HEK293 (cell line): ENCODE measurements around the gene ATXN2.
A peak's percentile ranks its signal among the peaks of the same experiment; 100 is the strongest.

Experiments used
- CTCF ChIA-PET: fragments of 350-600 bp; formaldehyde crosslinking; extraction: SDS; loops from one replicate; lab custom pipeline; 2021; ENCODE audit warnings: antibody characterized with exemption; lab: Yijun Ruan, JAX
- POLR2A ChIA-PET: fragments of 300-600 bp; formaldehyde crosslinking; extraction: SDS; loops from one replicate; lab custom pipeline; 2020; ENCODE audit warnings: antibody characterized with exemption, inconsistent platforms; lab: Yijun Ruan, JAX
- H3K27ac ChIP-seq: fragments of 200-500 bp; sonication (Bioruptor generic); 2 replicates; pipeline ENCODE4 v1.5.1; 2014; ENCODE audit warnings: low read depth, low read length, control low read depth, inconsistent platforms; ENCODE audit errors: extremely low read depth
- H3K36me3 ChIP-seq, 2 experiments: fragments of 200-500 bp in 1 of 2; sonication (Bioruptor generic) in 1 of 2; 1 replicate in 1 of 2; 2 replicates in 1 of 2; pipeline ENCODE4 v1.5.1; 2014 to 2017; ENCODE audit warnings: inconsistent platforms in 2 of 2, low read length in 2 of 2; ENCODE audit not compliant: control insufficient read depth in 2 of 2, insufficient read depth in 1 of 2
- H3K4me1 ChIP-seq: fragments of 200-500 bp; sonication (Bioruptor generic); 2 replicates; pipeline ENCODE4 v1.5.1; 2014; ENCODE audit warnings: mild to moderate bottlenecking, low read length, inconsistent platforms; ENCODE audit not compliant: control insufficient read depth, insufficient read depth
- H3K4me3 ChIP-seq: 2 replicates; pipeline ENCODE4 v1.5.1; 2011; ENCODE audit warnings: low read depth, mild to moderate bottlenecking, control low read depth, low read length, moderate library complexity
- H3K9me3 ChIP-seq: fragments of 200-500 bp; sonication (Bioruptor generic); 2 replicates; pipeline ENCODE4 v1.5.1; 2014; ENCODE audit warnings: low read depth, low read length, inconsistent platforms; ENCODE audit not compliant: control insufficient read depth, insufficient read depth
- GLI2 ChIP-seq: fragments of 450-650 bp; formaldehyde crosslinking; IDR thresholded peaks from 2 replicates; pipeline ENCODE4; 2017; ENCODE audit warnings: missing biosample characterization, missing genetic modification characterization, low read depth, borderline replicate concordance
- KLF9 ChIP-seq: fragments of 450-650 bp; formaldehyde crosslinking; IDR thresholded peaks from 2 replicates; pipeline ENCODE4 v1.5.1; 2016; ENCODE audit warnings: missing biosample characterization, missing genetic modification characterization, low read depth
- SCRT2 ChIP-seq: fragments of 450-650 bp; formaldehyde crosslinking; IDR thresholded peaks from 2 replicates; pipeline ENCODE4 v1.5.1; 2016; ENCODE audit warnings: missing biosample characterization, missing genetic modification characterization
- ZBTB26 ChIP-seq: fragments of 450-650 bp; formaldehyde crosslinking; optimal IDR thresholded peaks from 2 replicates; pipeline ENCODE3; 2016; ENCODE audit warnings: missing biosample characterization, mild to moderate bottlenecking, missing genetic modification characterization
- ZNF174 ChIP-seq: fragments of 450-650 bp; formaldehyde crosslinking; IDR thresholded peaks from 2 replicates; pipeline ENCODE4 v1.5.0; 2017; ENCODE audit warnings: missing biosample characterization, mild to moderate bottlenecking, missing genetic modification characterization
- ZNF280C ChIP-seq: fragments of 450-650 bp; formaldehyde crosslinking; IDR thresholded peaks from 2 replicates; pipeline ENCODE4 v1.5.1; 2016; ENCODE audit warnings: missing biosample characterization, missing genetic modification characterization
- ZNF280D ChIP-seq: fragments of 450-650 bp; formaldehyde crosslinking; IDR thresholded peaks from 2 replicates; pipeline ENCODE4 v1.5.1; 2016; ENCODE audit warnings: missing biosample characterization, missing genetic modification characterization
- ZNF341 ChIP-seq: fragments of 450-650 bp; formaldehyde crosslinking; IDR thresholded peaks from 2 replicates; pipeline ENCODE4; 2016; ENCODE audit warnings: low read depth, missing biosample characterization, missing genetic modification characterization
- ZNF404 ChIP-seq: fragments of 450-650 bp; formaldehyde crosslinking; IDR thresholded peaks from 2 replicates; pipeline ENCODE4 v1.5.1; 2017; ENCODE audit warnings: missing biosample characterization, missing genetic modification characterization
- ZNF514 ChIP-seq: fragments of 450-650 bp; formaldehyde crosslinking; IDR thresholded peaks from 2 replicates; pipeline ENCODE4 v1.5.1; 2016; ENCODE audit warnings: missing biosample characterization, missing genetic modification characterization
- ZNF518A ChIP-seq: fragments of 450-650 bp; formaldehyde crosslinking; conservative IDR thresholded peaks from 2 replicates; pipeline ENCODE4 v1.5.1; 2016; ENCODE audit warnings: low read depth, missing biosample characterization, missing genetic modification characterization
- ZNF544 ChIP-seq: fragments of 450-650 bp; formaldehyde crosslinking; IDR thresholded peaks from 2 replicates; pipeline ENCODE4 v1.5.0; 2017; ENCODE audit warnings: missing biosample characterization, missing genetic modification characterization
- ZNF560 ChIP-seq: fragments of 450-650 bp; formaldehyde crosslinking; IDR thresholded peaks from 2 replicates; pipeline ENCODE4 v1.5.1; 2017; ENCODE audit warnings: missing biosample characterization, missing genetic modification characterization, borderline replicate concordance
- ZNF561 ChIP-seq: fragments of 450-650 bp; IDR thresholded peaks from 2 replicates; pipeline ENCODE4 v1.5.1; 2018; ENCODE audit warnings: missing biosample characterization, missing genetic modification characterization, borderline replicate concordance
- ZNF580 ChIP-seq: fragments of 450-650 bp; formaldehyde crosslinking; IDR thresholded peaks from 2 replicates; pipeline ENCODE4 v1.5.1; 2016; ENCODE audit warnings: missing biosample characterization, missing genetic modification characterization
- ZNF629 ChIP-seq: fragments of 450-650 bp; formaldehyde crosslinking; IDR thresholded peaks from 2 replicates; pipeline ENCODE4 v1.5.1; 2017; ENCODE audit warnings: missing biosample characterization, missing genetic modification characterization
- ZNF692 ChIP-seq: fragments of 450-650 bp; formaldehyde crosslinking; IDR thresholded peaks from 2 replicates; pipeline ENCODE4 v1.5.1; 2016; ENCODE audit warnings: missing biosample characterization, missing genetic modification characterization
- ZNF707 ChIP-seq: fragments of 450-650 bp; formaldehyde crosslinking; IDR thresholded peaks from 2 replicates; pipeline ENCODE4 v1.5.1; 2016; ENCODE audit warnings: missing biosample characterization, missing genetic modification characterization
- ZSCAN5A ChIP-seq: fragments of 450-650 bp; formaldehyde crosslinking; IDR thresholded peaks from 2 replicates; pipeline ENCODE4 v1.5.1; 2016; ENCODE audit warnings: missing biosample characterization, missing genetic modification characterization

Gene ATXN2

GRCh38 chr12:111589601-111590000, 9.5 kb downstream of the ATXN2 start:
- Histone ChIP-seq H3K36me3 (peaks cover 0 to 6% of the 10 kb centered on the region in 2 experiments; a peak in 1 of 3 replicates), H3K4me1 (peaks cover 15% of the 10 kb centered on the region), H3K9me3 (no peaks in the 10 kb centered on the region), H3K27ac (no peak overlapping the region)
- ChIA-PET POLR2A (interaction anchor here (1.2 kb wide), 2 partner anchors 10 to 15 kb away, joined by 3 to 4 read pairs; partner anchors contain the start of gene ATXN2), CTCF (no interaction called here)
- TF ChIP-seq ZNF544 (tag by site-specific recombination): no peak
- TF ChIP-seq SCRT2: 0 out of 2 replicates have a peak, but pooled peaks have one; percentile 4
- no peak for TF ChIP-seq ZNF280C (tag by site-specific recombination)
- TF ChIP-seq ZNF404 (tag by site-specific recombination): no peak
- no peak for TF ChIP-seq ZNF280D (tag by site-specific recombination)
- TF ChIP-seq, all 188 proteins: peak for 1
- no peak overlapping the region for H3K4me3 ChIP-seq

GRCh38 chr12:111588010-111588409, 11.1 kb downstream of the ATXN2 start:
- POLR2A ChIA-PET: no interaction called here
- CTCF ChIA-PET: no interaction called here
- H3K36me3 ChIP-seq: peaks cover 0 to 6% of the 10 kb centered on the region in 2 experiments; a peak in 1 of 3 replicates
- peaks cover 10% of the 10 kb centered on the region for H3K4me1 ChIP-seq
- H3K4me3 ChIP-seq: no peak overlapping the region
- H3K27ac ChIP-seq: no peak overlapping the region
- H3K9me3 ChIP-seq: no peaks in the 10 kb centered on the region
- no peak for TF ChIP-seq ZNF692
- no peak for TF ChIP-seq ZNF341 (tag by site-specific recombination)
- no peak for TF ChIP-seq ZBTB26 (tag by site-specific recombination)
- TF ChIP-seq ZNF629: 0 out of 2 replicates have a peak, but pooled peaks have one; percentile 37
- TF ChIP-seq ZNF707: no peak
- no peak for TF ChIP-seq ZNF404 (tag by site-specific recombination)
- no peak for TF ChIP-seq ZNF580 (tag by site-specific recombination)
- TF ChIP-seq ZNF560: peak; percentile 11; the same call in 1 of the 2 replicates
- TF ChIP-seq ZNF174 (tag by site-specific recombination): no peak
- TF ChIP-seq GLI2 (tag by site-specific recombination): peak; percentile 37; the same call in 1 of the 2 replicates
- TF ChIP-seq ZSCAN5A (tag by site-specific recombination): no peak
- TF ChIP-seq ZNF514 (tag by site-specific recombination): no peak
- peak; percentile 70 for TF ChIP-seq ZNF518A (tag by site-specific recombination)
- no peak for TF ChIP-seq ZNF561 (tag by site-specific recombination)
- TF ChIP-seq KLF9: no peak
